CD4-positive, alpha-beta memory T cell (primary cell): Measurements from ENCODE around the gene ATP8A2. TPM values are rescaled to one million over a fixed set of nuclear protein-coding genes. Genes with fewer than 3 reads are reported as not detected.

Experiments used
- CTCF ChIA-PET: fragments of 350-600 bp; sonication (Branson Sonifier 250); formaldehyde crosslinking; loops from one replicate; lab custom pipeline; 2021; ENCODE audit warnings: inconsistent platforms; ENCODE audit not compliant: partially characterized antibody; lab: Charles Lee
- POLR2A ChIA-PET: fragments of 350-600 bp; sonication (Branson Sonifier 250); formaldehyde crosslinking; loops from one replicate; lab custom pipeline; 2021; ENCODE audit not compliant: partially characterized antibody; lab: Charles Lee
- DNase-seq, 5 donors: peaks; one replicate each; pipeline versions ENCODE4 v3.0.0 to v3.0.0-alpha.2; 2020 to 2022; ENCODE audit warnings: mixed read lengths in 1 of 5
- H3K27ac ChIP-seq: one replicate; pipeline ENCODE4 v1.7.0; 2013; ENCODE audit warnings: low read depth, low read length
- H3K27me3 ChIP-seq: 2 replicates; pipeline ENCODE4 v1.7.0; 2013; ENCODE audit warnings: mild to moderate bottlenecking, low read length, moderate library complexity; ENCODE audit not compliant: insufficient read depth
- H3K36me3 ChIP-seq: 2 replicates; pipeline ENCODE4 v1.7.0; 2013; ENCODE audit warnings: mild to moderate bottlenecking, low read length, moderate library complexity; ENCODE audit not compliant: insufficient read depth
- H3K4me1 ChIP-seq: 2 replicates; pipeline ENCODE4 v1.7.0; 2013; ENCODE audit warnings: mild to moderate bottlenecking, low read length, moderate library complexity; ENCODE audit not compliant: insufficient read depth
- H3K4me3 ChIP-seq, 2 donors: one replicate each; pipeline ENCODE4 v1.7.0; 2013; ENCODE audit warnings: low read length in 2 of 2, mild to moderate bottlenecking in 1 of 2
- H3K9me3 ChIP-seq, 2 donors: one replicate each; pipeline ENCODE4 v1.7.0; 2013; ENCODE audit warnings: low read length in 2 of 2, control low read depth in 1 of 2; ENCODE audit not compliant: control insufficient read depth in 1 of 2
- H3K27ac Mint-ChIP-seq, 7 donors: one replicate each; pipeline ENCODE4 v1.8.0; 2020 to 2021; ENCODE audit warnings: mixed read lengths in 7 of 7, mild to moderate bottlenecking in 6 of 7, inconsistent platforms in 3 of 7, moderate library complexity in 3 of 7
- H3K27me3 Mint-ChIP-seq, 2 donors: one replicate each; pipeline ENCODE4 v1.8.0; 2020 to 2021; ENCODE audit warnings: mixed read lengths in 2 of 2
- H3K36me3 Mint-ChIP-seq, 2 donors: one replicate each; pipeline ENCODE4 v1.8.0; 2020 to 2021; ENCODE audit warnings: mixed read lengths in 2 of 2, inconsistent platforms in 1 of 2, mild to moderate bottlenecking in 1 of 2
- H3K4me1 Mint-ChIP-seq, 4 donors: one replicate each; pipeline ENCODE4 v1.8.0; 2020 to 2021; ENCODE audit warnings: mixed read lengths in 4 of 4, mild to moderate bottlenecking in 1 of 4
- H3K4me3 Mint-ChIP-seq, 8 donors: one replicate each; pipeline ENCODE4 v1.8.0; 2020 to 2021; ENCODE audit warnings: mixed read lengths in 8 of 8, mild to moderate bottlenecking in 7 of 8, moderate library complexity in 6 of 8, inconsistent platforms in 3 of 8
- H3K9me3 Mint-ChIP-seq, 8 donors: one replicate each; pipeline ENCODE4 v1.8.0; 2020 to 2021; ENCODE audit warnings: mixed read lengths in 8 of 8, mild to moderate bottlenecking in 5 of 8, inconsistent platforms in 3 of 8, moderate library complexity in 1 of 8
- intact Hi-C: fragments of 100-400 bp; cut with micrococcal nuclease; formaldehyde crosslinking; loops from one replicate; pipeline ENCODE4 v1.15.1; 2023
- polyA plus RNA-seq, 2 donors: library from polyadenylated mRNA; unstranded; fragments of 300-500 nt; fragmentation: Illumina TruSeq; gene quantifications; one replicate each; pipeline ENCODE4 v1.2.3, GENCODE V29; 2021
- total RNA-seq, 2 experiments: library from RNA; stranded (reverse); gene quantifications; one replicate each; pipeline ENCODE4 v1.2.3, GENCODE V29; 2021

The ATP8A2 gene
- under 1 TPM; 0.86 to 0.93 TPM for total RNA-seq
- under 1 TPM; 0.36 to 0.47 TPM for polyA plus RNA-seq

DNA sequence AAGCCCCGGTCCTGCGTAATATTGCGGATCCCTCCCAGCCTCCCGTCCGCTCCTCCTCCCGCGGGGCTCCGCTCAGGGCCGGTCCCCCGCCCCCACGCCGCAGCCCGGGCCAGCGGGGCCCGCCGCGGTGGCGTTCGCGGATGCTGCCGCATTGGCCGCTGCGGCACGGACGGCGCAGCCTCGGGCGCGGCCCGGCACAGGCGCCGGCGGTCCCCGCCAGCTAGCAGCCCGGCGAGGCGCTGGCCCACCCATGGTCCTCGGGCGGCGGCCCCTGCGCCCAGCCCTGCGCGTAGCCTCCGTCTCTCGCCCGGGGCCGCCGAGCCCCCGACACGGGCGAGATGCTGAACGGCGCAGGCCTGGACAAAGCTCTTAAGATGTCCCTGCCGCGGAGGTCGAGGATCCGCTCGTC, at the start of gene ATP8A2:
TSS of gene ATP8A2 (plus strand) at position 100 of the 409 bp plus-strand sequence. CDS start at position 339, 239 bp downstream.
- no peak for DNase-seq
- peaks cover 7 to 15% (median 10%) of the 10 kb centered on the region in 4 donors for H3K4me1 Mint-ChIP-seq
- peaks cover 4% of the 10 kb centered on the region for H3K4me1 ChIP-seq
- H3K27ac ChIP-seq = no peak within 1 kb of the TSS
- POLR2A ChIA-PET = no interaction called here
- intact Hi-C loops = no loop called here
- peaks cover 50 to 58% of the 10 kb centered on the region in 2 donors for H3K27me3 Mint-ChIP-seq
- no peaks in the 10 kb centered on the region for H3K9me3 ChIP-seq
- peak within 1 kb of the TSS; percentile 47 to 81 (median 70) for H3K4me3 Mint-ChIP-seq
- CTCF ChIA-PET = no interaction called here
- no peaks in the 10 kb centered on the region for H3K9me3 Mint-ChIP-seq
- H3K36me3 Mint-ChIP-seq = no peaks in the 10 kb centered on the region
- peak within 1 kb of the TSS in 1 of 7 donors; percentile 28 for H3K27ac Mint-ChIP-seq
- H3K36me3 ChIP-seq = no peaks in the 10 kb centered on the region
- peaks cover 15% of the 10 kb centered on the region for H3K27me3 ChIP-seq
- H3K4me3 ChIP-seq = no peak within 1 kb of the TSS

DNA sequence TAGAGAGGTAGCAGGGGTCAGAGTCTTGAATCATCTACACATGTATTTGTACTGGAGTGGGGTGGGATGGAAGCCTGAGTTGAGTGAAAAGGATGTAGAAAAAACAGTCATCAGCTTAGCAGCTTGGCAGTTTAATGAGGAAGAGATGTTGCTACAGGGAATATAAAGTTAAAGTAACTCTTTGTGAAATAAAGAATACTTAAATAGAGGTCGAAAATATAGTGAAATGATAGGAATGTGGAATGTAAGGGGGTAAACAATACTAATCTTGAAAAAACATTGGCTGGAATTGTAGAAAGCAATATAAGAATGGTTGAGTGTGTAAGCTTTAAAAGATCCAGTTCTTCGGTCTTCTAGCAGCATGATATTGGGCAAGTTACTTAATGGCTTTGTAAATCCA, 47.7 kb upstream of the ATP8A2 start:
- POLR2A ChIA-PET = no interaction called here
- Mint-ChIP-seq H3K27me3 (no peaks in the 10 kb centered on the region), H3K9me3 (no peaks in the 10 kb centered on the region), H3K36me3 (peaks cover 23 to 64% of the 10 kb centered on the region in 2 donors), H3K4me3 (no peak overlapping the region), H3K4me1 (peaks cover 0 to 1% (median 0%) of the 10 kb centered on the region in 4 donors), H3K27ac (peak overlapping the region in 3 of 7 donors; percentile 29 to 54 (median 49))
- H3K27ac ChIP-seq = no peak overlapping the region
- H3K36me3 ChIP-seq = peaks cover 45% of the 10 kb centered on the region
- intact Hi-C loops = no loop called here
- H3K27me3 ChIP-seq = no peaks in the 10 kb centered on the region
- H3K4me1 ChIP-seq = no peaks in the 10 kb centered on the region
- H3K4me3 ChIP-seq = no peak overlapping the region
- no peaks in the 10 kb centered on the region for H3K9me3 ChIP-seq
- DNase-seq = no peak
- CTCF ChIA-PET = no interaction called here

DNA sequence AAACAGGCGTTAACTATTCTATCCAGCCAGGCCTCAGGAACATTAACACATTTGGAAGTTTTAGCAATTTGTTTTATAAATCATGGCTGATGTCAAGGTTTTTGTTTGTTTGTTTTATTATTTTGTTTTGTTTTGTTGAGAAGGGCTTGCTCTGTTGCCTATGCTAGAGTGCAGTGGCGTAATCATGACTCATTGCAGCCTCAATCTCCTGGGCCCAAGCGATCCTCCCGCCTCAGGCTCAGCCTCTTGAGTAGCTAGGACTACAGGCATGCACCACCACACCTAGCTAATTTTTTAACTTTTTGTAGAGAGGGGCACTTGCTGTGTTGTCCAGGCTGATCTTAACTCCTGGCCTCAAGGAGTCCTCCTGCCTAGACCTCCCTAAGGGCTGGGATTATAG, 42.1 kb upstream of the ATP8A2 start:
- Histone ChIP-seq H3K9me3 (no peaks in the 10 kb centered on the region), H3K4me3 (no peak overlapping the region), H3K27me3 (no peaks in the 10 kb centered on the region), H3K27ac (no peak overlapping the region), H3K4me1 (no peaks in the 10 kb centered on the region), H3K36me3 (peaks cover 53% of the 10 kb centered on the region)
- ChIA-PET POLR2A (no interaction called here), CTCF (no interaction called here)
- Mint-ChIP-seq H3K27me3 (no peaks in the 10 kb centered on the region), H3K27ac (peak overlapping the region in 2 of 7 donors; percentile 22 to 61), H3K4me3 (no peak overlapping the region), H3K4me1 (peaks cover 1 to 12% (median 7%) of the 10 kb centered on the region in 4 donors), H3K9me3 (no peaks in the 10 kb centered on the region), H3K36me3 (peaks cover 38 to 80% of the 10 kb centered on the region in 2 donors)
- no peak for DNase-seq
- intact Hi-C loops = no loop called here

DNA sequence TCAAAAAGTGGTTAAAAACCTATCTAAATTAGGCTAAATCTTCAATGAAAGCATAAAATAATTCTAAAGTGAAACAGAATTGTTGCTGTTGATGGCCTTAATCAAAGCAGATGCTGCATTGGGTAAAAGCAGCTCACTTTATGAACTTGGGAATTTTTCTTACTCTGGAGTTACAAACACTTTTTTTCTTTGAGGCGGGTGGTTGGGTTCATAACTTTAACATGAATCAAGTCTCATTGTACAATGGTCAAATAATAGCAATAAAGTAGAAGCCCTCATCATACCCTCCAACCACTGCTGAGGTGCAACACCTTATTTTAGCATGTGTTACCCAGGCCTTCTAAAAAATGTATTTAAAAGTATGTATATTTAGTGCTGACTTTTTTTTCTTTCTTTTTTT, 41.2 kb upstream of the ATP8A2 start:
- H3K4me1 Mint-ChIP-seq = peaks cover 1 to 10% (median 7%) of the 10 kb centered on the region in 4 donors
- H3K27me3 Mint-ChIP-seq = no peaks in the 10 kb centered on the region
- no peak overlapping the region for H3K4me3 ChIP-seq
- H3K36me3 ChIP-seq = peaks cover 52% of the 10 kb centered on the region
- CTCF ChIA-PET = no interaction called here
- H3K9me3 ChIP-seq = no peaks in the 10 kb centered on the region
- H3K9me3 Mint-ChIP-seq = no peaks in the 10 kb centered on the region
- H3K27ac Mint-ChIP-seq = no peak overlapping the region
- H3K27ac ChIP-seq = no peak overlapping the region
- no peak overlapping the region for H3K4me3 Mint-ChIP-seq
- POLR2A ChIA-PET = no interaction called here
- no peaks in the 10 kb centered on the region for H3K4me1 ChIP-seq
- H3K27me3 ChIP-seq = no peaks in the 10 kb centered on the region
- H3K36me3 Mint-ChIP-seq = peaks cover 38 to 73% of the 10 kb centered on the region in 2 donors
- intact Hi-C loops = no loop called here
- no peak for DNase-seq

DNA sequence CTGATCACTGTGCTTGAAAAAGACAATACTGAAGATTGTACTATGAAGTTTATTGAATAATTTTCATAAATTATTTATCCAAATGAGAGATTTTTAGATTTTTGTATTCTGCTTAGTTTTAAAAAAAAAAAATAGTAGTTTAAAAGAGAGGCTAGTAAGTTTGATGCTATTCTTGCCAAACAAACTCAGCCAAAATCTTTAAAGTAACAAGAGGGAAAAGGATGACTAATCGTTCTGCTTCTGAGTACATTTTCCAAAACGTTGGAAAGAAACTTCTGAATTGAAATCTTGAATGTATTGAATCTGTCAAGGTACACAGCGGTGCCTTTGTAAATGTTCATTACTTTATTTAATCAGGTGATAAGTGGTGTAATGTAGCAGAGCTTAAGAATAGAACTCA, 35.9 kb upstream of the ATP8A2 start:
- Histone ChIP-seq H3K27ac (no peak overlapping the region), H3K4me3 (no peak overlapping the region), H3K9me3 (no peaks in the 10 kb centered on the region), H3K36me3 (peaks cover 37% of the 10 kb centered on the region), H3K4me1 (no peaks in the 10 kb centered on the region), H3K27me3 (no peaks in the 10 kb centered on the region)
- Mint-ChIP-seq H3K4me1 (peaks cover 1 to 10% (median 7%) of the 10 kb centered on the region in 4 donors), H3K4me3 (no peak overlapping the region), H3K36me3 (peaks cover 23 to 59% of the 10 kb centered on the region in 2 donors), H3K27me3 (no peaks in the 10 kb centered on the region), H3K27ac (no peak overlapping the region), H3K9me3 (no peaks in the 10 kb centered on the region)
- DNase-seq = no peak
- CTCF ChIA-PET = no interaction called here
- POLR2A ChIA-PET = no interaction called here
- intact Hi-C loops = no loop called here

DNA sequence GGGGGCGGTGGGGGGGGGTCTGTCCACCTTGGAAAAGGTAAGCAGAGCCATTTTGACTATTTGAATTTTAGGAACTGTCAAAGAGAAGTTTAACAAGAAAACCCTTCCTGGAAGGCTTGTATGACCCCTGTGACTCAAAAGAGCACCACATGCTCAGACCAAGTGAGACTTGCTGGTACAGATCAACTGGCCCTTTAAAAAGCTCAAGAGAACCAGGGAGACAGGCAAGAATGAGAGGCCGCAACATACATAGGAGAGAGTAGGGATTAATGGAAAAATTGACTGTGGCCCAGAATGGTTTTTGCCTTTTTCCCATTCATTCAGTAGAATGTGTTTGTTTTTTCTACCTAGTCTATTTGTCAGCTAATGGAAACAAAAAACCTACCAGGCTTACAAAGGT, 26.2 kb upstream of the ATP8A2 start:
- intact Hi-C loops = no loop called here
- Histone ChIP-seq H3K4me3 (no peak overlapping the region), H3K9me3 (no peaks in the 10 kb centered on the region), H3K4me1 (no peaks in the 10 kb centered on the region), H3K27ac (no peak overlapping the region), H3K36me3 (no peaks in the 10 kb centered on the region), H3K27me3 (no peaks in the 10 kb centered on the region)
- no peak for DNase-seq
- H3K27me3 Mint-ChIP-seq = no peaks in the 10 kb centered on the region
- H3K9me3 Mint-ChIP-seq = no peaks in the 10 kb centered on the region
- H3K27ac Mint-ChIP-seq = no peak overlapping the region
- POLR2A ChIA-PET = no interaction called here
- CTCF ChIA-PET = no interaction called here
- no peaks in the 10 kb centered on the region for H3K4me1 Mint-ChIP-seq
- H3K36me3 Mint-ChIP-seq = peaks cover 5 to 7% of the 10 kb centered on the region in 2 donors
- no peak overlapping the region for H3K4me3 Mint-ChIP-seq

DNA sequence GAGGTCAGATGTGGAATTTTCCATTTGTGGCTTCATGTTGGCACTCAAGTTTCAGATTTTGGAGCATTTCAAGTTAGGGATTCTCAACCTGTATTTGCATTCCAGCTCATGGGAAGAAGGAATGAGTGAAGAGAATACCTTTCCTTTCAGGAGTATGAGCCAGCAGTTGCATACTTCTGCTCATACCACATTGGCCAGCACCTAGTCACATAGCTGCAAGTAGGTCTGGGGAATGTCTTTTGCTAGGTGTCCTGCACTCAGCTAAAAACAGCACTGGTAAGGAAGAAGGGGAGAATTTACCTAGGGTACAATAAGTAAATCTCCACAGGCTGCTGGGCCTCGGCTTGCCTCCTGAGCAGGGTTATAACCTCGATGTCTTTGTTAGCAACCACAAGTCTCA, 24.6 kb upstream of the ATP8A2 start:
- H3K4me1 Mint-ChIP-seq = no peaks in the 10 kb centered on the region
- Histone ChIP-seq H3K9me3 (no peaks in the 10 kb centered on the region), H3K27ac (no peak overlapping the region), H3K36me3 (no peaks in the 10 kb centered on the region), H3K4me1 (no peaks in the 10 kb centered on the region), H3K4me3 (no peak overlapping the region), H3K27me3 (no peaks in the 10 kb centered on the region)
- no peak for DNase-seq
- H3K9me3 Mint-ChIP-seq = no peaks in the 10 kb centered on the region
- no peak overlapping the region for H3K4me3 Mint-ChIP-seq
- ChIA-PET POLR2A (no interaction called here), CTCF (no interaction called here)
- intact Hi-C loops = no loop called here
- no peaks in the 10 kb centered on the region for H3K27me3 Mint-ChIP-seq
- peaks cover 2 to 3% of the 10 kb centered on the region in 2 donors for H3K36me3 Mint-ChIP-seq
- H3K27ac Mint-ChIP-seq = peak overlapping the region in 1 of 7 donors; percentile 47
